GM19240 (cell line): Measurements from ENCODE around the gene DNAJB14.
"Not testable (repeated sequence)": the region's sequence is repeated elsewhere in the genome, so short reads cannot be mapped to it uniquely, and the experiment has no call there.

Experiments used
- DNase-seq: peaks from one replicate; pipeline ENCODE4 v3.0.0; 2011; ENCODE audit warnings: low spot score; ENCODE audit not compliant: insufficient read length

Gene DNAJB14

GRCh38 chr4:99946356-99947189, at the start of gene DNAJB14:
TSS of gene DNAJB14 (minus strand) at chr4:99946618. CDS start at chr4:99946571, 47 bp downstream.
- peak; percentile 28 for DNase-seq

DNA sequence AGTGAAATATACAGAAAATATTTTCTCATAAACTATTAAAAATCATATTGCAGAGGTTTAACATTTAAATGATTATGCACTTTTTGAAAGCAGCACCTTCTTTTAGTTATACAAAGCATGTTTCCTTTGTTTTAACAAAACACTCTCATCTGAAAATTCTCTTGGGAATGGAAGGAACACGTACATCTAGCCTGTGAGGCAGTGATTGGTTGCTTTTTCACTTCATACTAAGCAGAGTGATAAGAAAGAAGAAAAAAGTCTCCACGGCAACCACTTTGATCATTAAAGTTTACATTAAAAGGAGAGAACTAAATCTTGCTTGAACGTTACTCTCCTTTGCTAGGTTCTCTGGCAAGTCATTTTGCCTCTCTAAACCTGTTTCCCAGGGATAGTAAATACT, 45.3 kb upstream of the DNAJB14 start:
- DNase-seq, result no peak

GRCh38 chr4:99987681-99988080, 41.3 kb upstream of the DNAJB14 start:
- DNase-seq, result no peak

DNA sequence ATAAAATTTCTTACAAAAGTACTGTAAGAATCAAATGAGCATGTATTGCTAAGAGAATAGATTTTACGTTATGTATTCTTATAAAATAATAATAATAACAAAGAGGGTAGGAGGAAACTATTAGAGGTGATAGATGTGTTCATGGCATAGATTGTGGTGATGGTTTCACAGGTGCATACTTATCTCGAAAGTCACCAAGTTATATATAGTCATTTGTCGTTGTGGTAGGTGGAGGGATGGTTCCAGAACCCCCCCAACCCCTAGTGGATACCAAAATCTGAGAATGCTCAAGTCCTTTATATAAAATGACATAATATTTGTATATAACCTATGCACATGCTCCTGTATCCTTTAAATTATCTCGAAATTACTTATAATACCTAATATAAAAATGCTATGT, 40.4 kb upstream of the DNAJB14 start:
- DNase-seq, result no peak

GRCh38 chr4:99983289-99983943, 37.0 kb upstream of the DNAJB14 start:
- DNase-seq, result no peak

- DNase-seq, result no peak
These were observed 33.5 kb upstream of the DNAJB14 start for GRCh38 chr4:99979872-99980271.

- no peak for DNase-seq
These were observed 25.2 kb upstream of the DNAJB14 start for GRCh38 chr4:99971453-99972111.

DNA sequence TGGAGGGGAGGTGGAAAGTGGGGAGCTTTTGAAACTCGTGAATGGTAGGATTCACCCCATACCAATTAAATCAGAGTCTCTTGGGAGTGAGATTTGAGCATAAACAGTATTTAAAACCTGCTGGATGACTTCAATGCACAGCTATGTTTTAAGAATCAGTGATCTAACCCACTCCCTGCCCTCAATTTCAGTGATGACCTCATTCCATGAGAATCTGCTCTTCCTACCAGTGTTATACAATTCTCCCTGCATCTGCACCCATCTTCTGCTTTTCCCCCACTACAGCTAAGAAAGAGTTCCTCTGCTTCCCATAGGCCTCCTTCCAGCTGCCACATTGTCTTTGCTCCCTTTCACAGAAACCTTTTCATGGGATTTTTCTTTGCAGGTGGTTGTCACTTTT, 21.9 kb upstream of the DNAJB14 start:
- DNase-seq, result no peak

DNA sequence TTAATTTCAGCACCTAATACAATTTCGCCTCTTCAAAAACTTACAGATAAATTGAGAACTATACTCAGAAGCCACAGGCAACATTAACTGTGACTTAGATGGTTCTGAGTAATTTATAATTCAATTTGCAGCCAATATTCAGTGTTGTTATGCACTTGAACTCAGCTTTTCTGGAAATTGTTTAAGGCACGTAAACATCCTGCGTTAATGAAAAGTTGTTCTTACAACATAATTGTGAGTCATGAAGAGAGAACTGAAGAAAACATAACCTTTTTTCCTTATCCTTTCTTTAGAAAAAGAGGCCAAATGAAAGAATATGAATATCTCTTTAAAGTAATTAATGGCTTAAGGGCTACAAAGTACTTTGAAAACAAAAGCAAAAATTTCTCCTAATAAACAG, 20.3 kb upstream of the DNAJB14 start:
- no peak for DNase-seq

DNA sequence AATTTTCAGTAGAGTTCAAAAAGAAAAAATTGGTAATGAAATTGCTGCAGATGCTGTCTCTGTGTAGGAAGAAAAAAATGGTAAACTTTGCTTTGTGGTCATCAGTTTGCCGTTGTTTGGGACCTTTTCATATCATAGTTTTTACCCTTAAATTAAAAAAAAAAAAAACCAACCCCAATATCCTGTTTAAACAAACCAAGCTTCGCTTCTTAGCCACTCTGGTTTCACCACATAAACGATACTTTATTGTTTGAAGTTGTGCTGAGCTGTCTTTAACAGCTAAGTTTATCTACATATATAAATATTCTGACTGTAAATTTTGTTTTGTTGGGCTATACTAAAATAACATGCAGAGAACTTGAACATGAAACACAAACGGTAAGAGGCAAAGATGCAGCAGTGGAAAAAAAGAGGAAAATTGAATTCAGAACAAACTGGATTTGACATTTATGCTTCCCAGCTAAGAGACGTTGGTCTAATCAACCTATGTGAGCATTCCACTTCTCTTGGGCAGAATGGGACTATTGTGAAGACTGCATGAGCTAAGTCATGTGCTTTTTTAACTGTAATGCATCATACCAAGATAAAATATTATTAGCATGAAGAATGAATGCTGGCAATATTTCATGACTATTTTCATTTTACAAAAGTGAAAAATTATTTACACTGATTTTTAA, 19.4 kb upstream of the DNAJB14 start:
- no peak for DNase-seq

GRCh38 chr4:99965173-99965572, 18.8 kb upstream of the DNAJB14 start:
- DNase-seq, result no peak

- DNase-seq, result no peak
These were observed 15.3 kb upstream of the DNAJB14 start for GRCh38 chr4:99961711-99962110.

- DNase-seq, result no peak
These were observed 14.2 kb upstream of the DNAJB14 start for GRCh38 chr4:99960648-99961047.

GRCh38 chr4:99958207-99958606, 11.8 kb upstream of the DNAJB14 start:
- not testable (repeated sequence) for DNase-seq

- no peak for DNase-seq
These were observed 4.5 kb upstream of the DNAJB14 start for GRCh38 chr4:99950913-99951254.

DNA sequence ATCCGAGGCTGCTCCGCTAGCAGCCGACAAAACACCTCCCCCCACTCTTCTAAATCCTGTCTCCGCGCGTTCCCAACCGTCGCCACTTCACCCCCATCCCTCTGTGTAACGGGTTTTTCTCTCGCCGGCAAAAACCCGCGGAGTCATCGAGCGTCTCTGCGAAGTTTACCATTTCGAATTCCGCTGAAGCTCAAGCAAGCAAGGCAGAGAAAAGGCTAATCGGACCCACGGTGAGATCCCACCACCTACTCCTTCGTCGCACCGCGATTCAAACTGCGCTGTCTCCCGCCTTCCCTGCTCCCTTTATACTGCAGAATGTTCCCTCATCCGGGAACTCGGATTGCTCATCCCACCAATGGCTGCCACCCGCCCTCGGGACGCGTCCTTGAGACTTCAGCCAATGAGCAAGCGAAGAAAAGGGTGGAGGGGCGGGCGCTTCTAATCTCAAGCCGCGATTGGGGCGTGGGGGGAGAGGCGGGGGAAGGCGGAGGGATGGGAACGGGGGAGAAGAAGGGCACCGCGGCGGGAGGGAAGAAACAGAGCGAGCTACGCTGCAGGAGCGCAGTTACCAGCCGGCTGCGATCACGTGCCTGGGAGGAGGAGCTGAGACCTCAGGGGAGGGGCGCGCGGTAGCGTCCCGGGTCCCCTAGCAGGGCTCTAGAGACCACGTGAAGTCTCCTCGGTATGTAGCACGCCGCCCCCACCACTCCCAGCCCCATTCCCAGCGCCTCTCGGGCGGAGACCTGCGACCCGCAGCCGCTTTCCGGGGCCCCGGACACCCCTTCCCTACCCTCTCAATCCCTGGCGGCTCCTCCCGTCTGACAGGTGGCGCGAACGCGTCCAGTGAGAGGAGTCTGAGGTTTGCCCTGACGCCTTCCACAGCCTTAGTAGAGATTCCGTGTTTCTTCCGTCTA, 3.8 kb upstream of the DNAJB14 start, which contains the start of gene H2AZ1:
TSS of gene H2AZ1 (minus strand) at position 277 of the 914 bp plus-strand sequence. CDS start at position 172, 105 bp downstream.
- DNase-seq, result peak; percentile 90

DNA sequence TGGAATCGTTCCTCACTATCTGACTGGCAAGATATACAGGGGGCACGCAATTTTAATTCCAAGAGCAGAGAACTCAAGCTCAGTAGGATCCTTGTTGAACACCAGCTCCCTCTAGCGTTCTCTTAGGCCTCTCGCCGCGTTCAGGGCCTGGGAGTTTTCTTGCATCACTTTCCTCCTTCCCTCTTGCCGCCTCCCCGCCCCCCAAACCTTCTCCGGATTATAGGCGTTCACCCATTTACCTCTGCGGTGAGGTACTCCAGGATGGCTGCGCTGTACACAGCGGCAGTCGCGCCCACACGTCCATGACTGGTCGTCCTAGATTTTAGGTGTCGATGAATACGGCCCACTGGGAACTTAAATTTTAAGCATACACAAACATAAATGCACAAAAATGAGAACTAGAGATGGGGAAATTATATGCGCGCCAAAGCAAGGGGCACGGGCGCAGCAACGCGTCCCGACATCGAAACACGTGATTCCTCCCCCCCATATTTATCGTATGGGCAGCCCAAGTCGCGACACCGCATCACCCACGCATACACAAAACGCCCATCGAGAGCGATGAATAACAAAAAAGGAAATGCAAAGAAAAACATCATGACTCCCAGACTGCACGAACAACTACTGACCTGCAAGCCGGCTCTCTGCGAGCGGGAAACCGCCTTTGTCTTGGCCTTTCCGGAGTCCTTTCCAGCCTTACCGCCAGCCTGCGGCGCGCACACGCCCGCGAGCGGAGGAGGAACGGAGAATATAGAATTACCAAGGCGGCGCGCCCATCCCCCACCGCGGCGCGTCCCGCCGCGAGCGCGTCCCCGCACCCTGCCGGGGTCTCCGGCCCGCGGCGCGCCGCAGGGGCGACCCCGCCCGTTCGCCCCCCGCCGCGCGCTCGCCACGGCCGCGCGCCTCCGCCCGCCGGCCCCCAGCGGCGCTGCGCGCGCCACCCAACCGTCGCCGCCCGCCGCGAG, 2.9 kb upstream of the DNAJB14 start:
- peak; percentile 48 for DNase-seq

- no peak for DNase-seq
These were observed 1.2 kb upstream of the DNAJB14 start for GRCh38 chr4:99947608-99948007.

GRCh38 chr4:99947190-99947578, 766 bp upstream of the DNAJB14 start:
- no peak for DNase-seq
